GM18502 (cell line): Measurements from ENCODE around the gene NCOA4.
"Not testable (repeated sequence)": the region's sequence is repeated elsewhere in the genome, so short reads cannot be mapped to it uniquely, and the experiment has no call there.

Experiments used
- ATAC-seq: cut with Tn5 transposase; IDR thresholded peaks from one replicate; pipeline ENCODE4 v1.9.1; 2021; ENCODE audit warnings: mild to moderate bottlenecking; ENCODE audit not compliant: unreplicated experiment, poor library complexity

NCOA4 gene

DNA sequence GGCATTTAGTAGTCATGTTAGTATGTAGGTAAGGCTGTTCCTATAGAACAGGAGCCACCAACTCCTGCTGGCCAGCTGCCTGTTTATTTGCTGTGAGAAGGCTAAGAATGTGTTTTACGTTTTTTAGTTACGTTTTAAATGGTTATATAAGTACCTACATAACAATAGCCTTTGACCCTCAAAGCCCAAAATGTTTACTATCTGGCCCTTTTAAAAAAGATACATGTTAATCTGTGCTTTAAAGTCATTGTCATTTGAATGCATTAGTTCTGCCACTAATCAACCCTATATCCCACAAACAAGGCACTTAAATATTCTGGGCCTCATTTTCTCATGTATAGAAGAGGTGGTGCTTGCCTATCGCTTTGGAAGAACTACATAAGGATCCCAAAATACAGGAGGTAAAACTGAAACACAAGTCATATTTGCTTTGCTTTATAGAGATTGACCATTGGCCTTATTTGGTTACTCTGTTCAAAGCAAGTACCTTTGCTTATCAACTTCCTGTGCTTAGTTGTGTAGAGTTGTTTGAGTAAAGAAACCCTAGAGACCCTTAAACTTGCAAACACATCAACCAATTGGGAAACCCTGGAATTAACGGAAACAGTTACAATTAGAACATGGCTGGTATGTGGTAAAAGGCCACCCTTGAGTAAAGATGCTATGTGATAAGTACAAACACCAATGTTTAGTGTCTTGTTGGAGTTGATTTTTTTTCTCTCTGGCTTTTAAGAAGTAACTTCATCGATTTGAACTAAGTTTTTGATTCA, 32.2 kb downstream of the NCOA4 start:
- ATAC-seq = no peak

DNA sequence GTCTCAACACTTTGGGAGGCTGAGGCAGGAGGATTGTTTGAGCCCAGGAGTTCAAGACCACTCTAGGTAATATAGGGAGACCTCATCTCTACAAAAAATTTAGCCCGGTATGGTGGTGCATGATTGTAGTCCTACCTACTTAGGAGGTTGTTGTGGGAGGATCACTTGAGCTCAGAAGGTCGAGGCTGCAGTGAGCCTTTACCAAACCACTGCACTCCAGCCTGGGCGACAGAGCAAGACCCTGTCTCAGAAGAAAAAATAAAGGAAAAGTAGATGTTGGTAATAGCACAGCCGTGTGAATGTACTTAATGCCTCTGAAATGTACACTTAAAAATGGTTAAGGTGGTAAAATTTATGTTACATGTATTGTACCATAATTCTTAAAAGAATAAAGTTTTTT, 32.9 kb downstream of the NCOA4 start:
- ATAC-seq = no peak

DNA sequence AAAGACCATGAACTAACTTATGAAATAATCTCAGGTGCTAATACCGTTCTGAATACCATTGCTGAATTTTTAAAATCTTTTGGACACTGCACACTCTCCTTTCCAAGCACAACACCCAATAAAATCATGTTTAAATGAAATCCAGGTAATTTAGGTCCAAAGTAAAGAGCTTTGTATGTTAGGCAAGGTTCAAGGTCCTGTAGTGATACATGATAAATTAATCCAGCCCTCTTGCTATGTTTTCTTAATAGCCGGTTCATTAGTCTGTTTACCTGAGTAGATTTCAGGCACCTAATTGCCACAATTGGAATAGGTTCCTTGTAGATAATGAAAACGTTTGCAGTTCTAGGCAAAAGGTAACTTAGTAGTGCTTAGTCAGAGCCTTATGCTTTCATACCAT, 44.8 kb downstream of the NCOA4 start:
- ATAC-seq = not testable (repeated sequence)

DNA sequence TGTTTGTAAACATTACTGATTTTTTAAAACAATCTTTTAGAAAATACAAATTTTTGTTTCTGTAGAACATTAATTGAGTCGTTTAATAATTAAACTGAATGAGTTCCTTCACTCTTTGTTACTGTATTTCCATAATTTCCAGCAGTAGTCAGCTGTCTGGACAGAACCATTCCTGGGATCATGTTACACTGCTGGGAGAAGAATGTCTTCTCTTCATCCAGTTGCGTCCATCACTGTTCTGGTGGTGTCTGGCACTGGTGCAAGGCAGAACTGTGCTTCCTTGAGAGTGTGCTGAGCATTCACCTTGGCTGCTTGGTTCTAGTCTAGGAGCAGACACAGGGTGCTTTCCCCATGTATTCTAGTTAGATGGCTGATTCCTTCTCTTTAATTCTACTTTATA, 46.0 kb downstream of the NCOA4 start:
- ATAC-seq = not testable (repeated sequence)

GRCh38 chr10:45983538-45984186, 46.8 kb downstream of the NCOA4 start:
- peak; percentile 63 for ATAC-seq

DNA sequence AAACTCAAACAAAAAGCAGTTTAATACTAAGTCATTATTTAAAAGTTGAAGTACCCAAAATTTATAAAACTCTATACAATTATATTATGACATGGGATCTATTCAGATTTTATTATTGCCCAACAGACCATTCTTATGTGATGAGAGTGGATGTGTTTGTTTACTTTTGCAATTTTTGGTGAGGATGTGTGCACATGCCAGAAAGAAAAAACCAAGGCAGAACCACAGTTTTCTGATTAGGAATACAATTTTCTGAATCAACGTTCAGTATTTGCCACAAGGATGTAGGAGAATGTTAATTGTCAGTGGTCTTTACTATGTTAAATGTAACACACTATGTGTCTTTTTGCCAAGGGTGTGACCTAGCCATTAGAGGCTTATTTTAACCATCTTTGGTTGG, 49.1 kb downstream of the NCOA4 start:
- not testable (repeated sequence) for ATAC-seq

GRCh38 chr10:45978554-45978953, 51.9 kb downstream of the NCOA4 start:
- peak; percentile 74 for ATAC-seq

DNA sequence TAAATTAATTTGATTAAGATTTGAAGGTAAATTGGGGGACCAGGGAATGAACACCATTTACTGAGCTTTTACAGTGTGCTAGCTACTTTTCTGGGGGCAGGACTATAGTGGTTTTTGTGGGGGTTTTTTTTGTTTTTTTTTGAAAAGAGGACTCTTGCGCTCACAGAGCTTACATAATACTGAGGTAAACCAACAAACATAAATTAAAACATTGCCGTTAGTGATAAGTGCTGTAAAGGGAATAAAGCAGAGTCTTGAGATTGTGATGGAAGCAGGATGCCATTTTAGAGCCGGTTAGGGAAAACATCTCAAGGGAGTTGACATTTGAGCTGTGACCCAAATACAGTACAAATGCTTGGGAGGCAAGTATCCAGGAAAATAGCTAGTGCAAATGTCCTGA, 56.4 kb downstream of the NCOA4 start:
- not testable (repeated sequence) for ATAC-seq

- peak; percentile 22 for ATAC-seq
These were observed 57.6 kb downstream of the NCOA4 start for GRCh38 chr10:45972813-45973169.

DNA sequence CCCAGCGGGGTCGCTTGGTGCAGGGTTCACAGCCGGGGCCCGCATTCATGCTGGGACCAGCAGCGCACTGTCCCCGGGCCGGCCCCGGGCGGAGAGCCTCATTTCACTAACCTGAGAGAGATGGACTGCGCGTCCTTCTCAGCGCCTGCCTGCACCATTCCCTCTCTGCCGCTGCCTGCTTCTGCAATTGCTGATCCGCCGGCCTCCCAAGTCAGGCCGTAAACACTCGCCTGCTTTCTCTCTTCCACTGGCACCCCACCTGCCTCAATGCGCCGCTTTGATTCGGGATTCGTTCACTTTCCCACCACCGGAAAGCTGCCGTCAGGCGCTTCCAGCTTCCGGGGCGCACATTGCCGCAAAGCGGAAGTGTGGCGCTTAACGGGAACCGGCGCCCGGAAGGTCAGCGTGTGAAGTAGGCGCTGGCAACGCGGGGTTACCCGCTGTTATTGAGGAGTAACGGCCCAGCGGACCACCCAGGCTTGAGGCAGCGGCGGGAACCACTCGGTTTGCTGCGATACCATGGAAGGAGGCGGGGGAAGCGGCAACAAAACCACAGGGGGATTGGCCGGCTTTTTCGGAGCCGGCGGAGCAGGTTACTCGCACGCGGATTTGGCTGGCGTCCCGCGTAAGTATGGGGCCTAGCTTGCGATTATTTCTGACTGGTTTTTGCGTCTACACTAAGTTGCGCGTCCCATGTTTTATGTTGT, 58.2 kb downstream of the NCOA4 start, which contains the start of gene TIMM23:
TIMM23 (plus strand) TSS at position 384 of the 707 bp plus-strand sequence; CDS start at position 520, 136 bp downstream.
- ATAC-seq = peak; percentile 79

- peak; percentile 39 for ATAC-seq
These were observed 58.7 kb downstream of the NCOA4 start for GRCh38 chr10:45971742-45972105.

DNA sequence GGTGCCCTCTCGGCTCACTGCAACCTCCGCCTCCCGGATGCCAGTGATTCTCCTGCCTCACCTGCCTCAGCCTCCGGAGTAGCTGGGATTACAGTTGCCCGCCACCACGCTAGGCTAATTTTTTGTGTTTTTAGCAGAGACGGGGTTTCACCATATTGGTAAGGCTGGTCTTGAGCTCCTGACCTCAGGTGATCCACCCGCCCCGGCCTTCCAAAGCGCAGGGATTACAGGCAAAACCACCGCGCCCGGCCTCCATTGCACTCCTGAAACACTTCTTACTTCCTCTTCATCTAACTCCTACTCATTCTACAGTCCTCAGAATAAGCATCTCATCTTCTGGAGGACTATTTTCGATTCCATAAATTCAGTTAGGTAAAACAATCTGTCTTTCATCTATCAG, 59.4 kb downstream of the NCOA4 start:
- not testable (repeated sequence) for ATAC-seq

DNA sequence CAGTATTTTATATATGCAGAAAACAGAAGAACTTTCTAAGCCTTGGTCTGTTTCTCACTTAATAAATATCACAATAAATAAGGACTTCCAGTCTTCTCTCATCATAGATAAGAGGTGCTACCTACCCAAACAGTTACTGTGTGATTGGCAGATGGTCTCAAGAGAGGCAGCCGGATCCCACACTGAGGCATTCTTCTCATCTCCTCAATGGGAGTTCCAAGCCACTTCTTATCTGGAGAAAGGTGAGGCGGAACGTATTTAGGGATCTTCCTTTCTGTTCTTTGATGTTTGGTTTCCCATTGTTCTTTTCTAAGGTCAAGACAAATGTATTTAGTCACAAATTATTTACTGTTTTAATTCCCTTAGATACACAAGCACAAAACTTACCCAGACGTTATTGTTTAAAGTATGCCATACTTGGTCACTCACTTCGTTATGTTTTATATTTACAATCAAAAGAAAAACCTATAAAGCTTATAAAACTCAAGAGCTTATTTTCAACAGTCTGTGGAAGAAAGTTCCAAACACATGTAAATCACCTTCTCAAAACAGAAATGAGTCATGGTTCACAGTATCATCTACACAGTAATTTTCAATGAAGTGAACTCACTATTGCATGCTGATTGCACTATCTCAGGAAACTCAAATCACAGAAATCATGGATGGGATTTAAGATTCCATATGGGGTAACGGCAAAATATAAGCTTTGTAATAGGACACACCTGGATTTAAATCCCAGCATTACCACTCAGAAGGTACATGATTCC, 67.6 kb downstream of the NCOA4 start:
- ATAC-seq = not testable (repeated sequence)

- not testable (repeated sequence) for ATAC-seq
These were observed 72.5 kb downstream of the NCOA4 start for GRCh38 chr10:45957928-45958327.

DNA sequence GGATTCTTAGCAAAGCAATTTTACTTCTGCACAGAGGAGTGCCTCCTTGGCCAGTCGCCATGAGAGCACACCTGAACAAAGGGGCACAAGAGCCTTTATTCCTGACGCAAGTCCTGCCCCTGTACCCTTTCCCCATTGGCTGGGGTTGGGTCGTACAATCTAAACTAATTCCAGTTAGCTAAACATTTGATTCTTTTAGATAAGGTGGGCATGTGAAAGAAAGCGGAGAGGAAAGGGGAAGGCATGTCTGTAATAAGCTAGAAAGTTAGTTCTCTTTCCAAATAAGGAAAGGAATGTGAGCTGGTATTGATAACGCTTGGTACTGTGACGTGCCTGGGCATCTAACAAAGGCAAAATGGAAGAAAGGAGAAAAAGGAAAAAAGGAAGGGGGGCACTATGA, 73.8 kb downstream of the NCOA4 start:
- not testable (repeated sequence) for ATAC-seq
